HG03039 (cell line): ENCODE measurements around the gene SERGEF.

Experiments used
- ATAC-seq: cut with Tn5 transposase; IDR thresholded peaks from one replicate; pipeline ENCODE4 v1.9.1; 2021; ENCODE audit warnings: mild to moderate bottlenecking, moderate library complexity; ENCODE audit not compliant: unreplicated experiment

SERGEF gene

DNA sequence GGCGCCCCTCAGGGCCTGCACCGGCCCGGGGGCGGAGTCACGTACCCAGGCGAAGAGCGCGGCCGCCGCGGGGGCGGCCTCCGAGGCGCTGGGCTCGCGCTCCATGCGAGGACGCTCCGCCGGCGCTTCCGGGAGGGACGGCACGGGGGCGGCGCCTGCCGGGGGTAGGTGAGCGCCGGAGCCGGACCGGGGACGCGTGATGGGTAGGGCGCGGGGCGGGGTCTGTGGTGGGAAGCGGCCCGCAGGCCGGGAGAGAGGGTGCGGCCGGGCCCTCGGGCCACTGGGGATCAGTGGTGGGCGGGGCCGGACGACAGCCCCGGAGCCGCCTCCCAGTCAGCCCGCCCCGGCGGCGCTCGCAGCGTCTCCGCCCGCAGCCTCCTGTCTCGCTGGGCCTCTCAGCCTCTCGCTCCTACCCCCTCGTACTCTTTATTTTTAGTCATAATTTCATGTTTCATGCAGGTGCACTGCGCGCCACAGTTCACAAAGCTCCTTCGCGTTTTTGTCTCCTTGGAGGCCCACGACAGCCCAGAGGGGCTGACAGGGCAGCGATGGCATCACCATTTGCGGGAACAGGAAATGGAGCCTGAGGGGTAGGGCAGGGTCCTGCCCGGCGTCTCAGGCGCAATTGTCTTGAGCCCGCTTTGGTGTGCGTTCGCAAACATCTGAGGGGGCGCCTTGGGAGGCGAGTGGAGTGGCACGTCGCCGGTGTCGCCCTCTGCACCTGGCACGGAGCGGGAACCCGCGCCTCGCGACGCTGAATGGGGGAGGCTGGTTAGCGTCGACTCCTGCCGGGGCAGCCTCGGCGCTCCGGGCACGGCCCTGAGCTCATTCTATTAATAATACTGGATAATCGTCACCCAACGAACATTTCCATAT is at the start of gene SERGEF:
Gene SERGEF, minus strand, starts transcription at position 142 of the 876 bp plus-strand sequence. Its CDS starts 37 bp downstream, at position 105.
- ATAC-seq, result peak; percentile 96

DNA sequence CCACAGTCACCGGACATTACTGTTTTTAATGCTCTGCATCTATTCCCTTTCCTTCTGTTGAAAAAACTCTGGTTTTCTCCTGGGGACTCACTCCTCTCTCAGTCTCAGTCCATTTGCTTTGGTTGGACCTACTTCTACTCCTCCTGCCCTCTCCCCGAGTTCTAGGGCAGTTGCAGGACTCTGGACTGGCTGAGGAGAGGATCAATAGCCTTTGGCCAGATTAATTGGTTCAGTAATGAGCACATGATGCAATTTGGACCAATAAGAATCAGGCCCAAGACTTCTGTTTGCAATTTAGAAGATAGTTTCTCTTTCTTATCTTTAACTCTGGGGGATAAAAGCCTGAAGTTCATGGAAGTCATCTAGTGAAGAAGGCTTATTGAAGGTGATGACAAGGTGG is 48.5 kb upstream of the SERGEF start:
- no peak for ATAC-seq

- no peak for ATAC-seq
These were observed 43.8 kb upstream of the SERGEF start for GRCh38 chr11:18056561-18057181.

DNA sequence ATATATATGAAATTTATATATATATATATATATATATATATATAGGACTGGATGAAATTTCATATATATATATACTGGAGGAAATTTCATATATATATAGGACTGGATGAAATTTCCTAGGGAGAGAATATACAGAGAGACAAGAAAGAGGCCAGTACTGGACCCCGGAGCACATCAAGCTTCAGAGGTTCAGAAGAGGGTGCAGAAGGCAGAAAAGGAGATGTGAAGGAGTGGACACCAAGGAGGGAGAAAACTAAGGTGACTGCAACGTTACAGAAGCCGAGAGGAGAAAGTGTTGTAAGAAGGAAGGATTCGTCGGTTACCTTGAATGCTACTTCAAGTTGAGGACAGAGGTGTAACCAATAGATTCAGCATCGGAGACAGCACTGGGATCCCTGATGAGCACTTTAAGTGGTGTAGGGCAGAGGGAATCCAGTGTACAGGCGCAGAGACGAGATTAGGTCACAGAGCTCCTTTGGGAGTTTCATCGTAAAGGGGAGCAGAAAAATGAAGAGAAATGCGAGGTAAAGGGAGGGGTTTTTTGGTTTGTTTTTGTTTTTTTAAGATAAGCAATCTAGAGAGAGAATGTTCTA is 41.8 kb upstream of the SERGEF start:
- ATAC-seq, result no peak

DNA sequence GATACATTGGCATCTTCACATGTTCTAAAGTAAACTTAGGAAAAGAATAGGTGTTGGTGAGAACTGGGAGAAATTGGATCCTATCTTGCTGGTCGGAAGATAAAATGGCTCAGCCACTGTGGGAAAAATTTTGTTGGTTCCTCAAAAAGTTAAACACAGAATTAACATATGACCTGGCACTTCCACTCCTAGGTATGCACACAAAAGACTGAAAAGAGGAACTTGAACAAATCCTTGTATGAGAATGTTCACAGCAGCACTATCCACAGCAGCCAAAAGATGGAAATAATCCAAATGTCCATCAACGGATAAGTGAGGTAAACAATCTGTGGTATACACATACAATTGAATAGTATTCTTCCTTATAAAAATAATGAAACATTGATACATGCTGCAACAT is 38.0 kb upstream of the SERGEF start:
- no peak for ATAC-seq

DNA sequence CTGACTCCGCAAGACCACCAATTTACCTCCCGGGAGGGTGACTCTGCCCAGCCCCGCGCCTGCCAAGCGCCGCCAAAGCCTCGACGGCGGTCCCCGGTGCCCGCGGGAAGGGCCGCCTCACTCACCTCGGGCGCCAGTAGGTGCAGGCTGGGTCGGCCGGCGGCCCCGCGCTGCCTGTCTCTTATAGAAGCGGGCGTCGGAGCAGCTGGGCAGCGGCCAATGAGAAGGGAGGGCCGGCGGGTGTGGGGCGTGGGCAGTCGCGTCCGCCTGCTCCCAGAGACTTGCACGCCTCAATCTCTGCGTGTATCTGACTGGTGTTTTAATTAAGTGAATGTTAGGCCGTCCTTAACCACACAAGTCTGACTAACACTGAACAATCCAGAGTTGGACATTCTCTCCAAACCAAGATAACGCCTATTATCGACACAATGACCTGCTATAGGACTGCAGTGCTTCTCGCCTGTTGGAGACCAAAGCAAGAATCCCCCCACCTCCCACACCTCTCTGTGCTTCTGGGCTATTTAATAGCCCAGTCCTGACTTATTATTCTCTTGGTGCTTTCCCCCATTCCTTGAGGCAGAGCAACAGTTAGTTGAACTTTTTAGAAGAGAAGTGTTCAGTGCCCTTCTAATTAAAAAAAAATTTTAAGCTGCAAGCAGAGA is 33.4 kb upstream of the SERGEF start, which contains the start of gene TPH1:
Gene TPH1, minus strand, starts transcription at position 154 of the 662 bp plus-strand sequence. CDS start 5,507 bp downstream, outside the sequence.
- no peak for ATAC-seq

GRCh38 chr11:18036456-18036855 is 23.6 kb upstream of the SERGEF start:
- no peak for ATAC-seq

GRCh38 chr11:18027475-18027874 is 14.6 kb upstream of the SERGEF start:
- ATAC-seq, result no peak

DNA sequence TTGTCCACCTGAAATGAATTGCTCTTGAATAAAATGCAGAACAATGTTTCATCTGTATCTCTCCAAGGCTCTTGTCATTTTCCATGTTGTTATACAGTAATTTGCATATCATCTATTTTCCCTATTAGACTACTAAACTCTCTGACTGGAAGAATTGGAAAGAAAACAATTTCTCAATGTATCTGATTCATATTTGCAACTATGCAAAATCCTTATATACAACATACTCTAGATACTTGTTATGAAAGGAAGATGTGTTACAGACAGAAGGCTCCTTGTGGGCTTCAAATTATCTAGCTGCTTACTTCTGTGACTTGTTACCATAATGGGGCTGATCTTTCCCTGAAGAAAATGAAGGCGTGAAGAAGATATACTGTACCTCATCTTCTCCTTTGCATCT is 9.6 kb upstream of the SERGEF start:
- no peak for ATAC-seq

DNA sequence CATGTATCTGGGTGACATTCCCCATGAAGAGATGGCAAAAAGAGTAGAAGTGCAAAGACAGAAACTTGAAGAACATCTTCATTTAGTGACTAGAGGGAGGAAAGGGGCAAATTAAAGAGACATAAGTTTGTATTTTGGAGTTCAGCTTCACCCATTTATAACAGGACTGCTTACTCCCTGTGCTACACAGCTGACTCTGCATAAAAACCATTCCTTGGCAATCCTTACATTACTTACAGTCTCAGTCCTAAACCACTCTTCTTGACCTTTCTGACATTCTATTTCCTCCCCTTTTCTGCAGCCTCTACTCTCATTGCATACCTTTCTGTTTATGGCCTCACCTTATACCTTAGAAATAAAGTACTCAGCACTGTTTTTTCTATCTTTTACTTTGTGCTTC is 6.8 kb upstream of the SERGEF start:
- ATAC-seq, result no peak

- ATAC-seq, result no peak
These were observed 3.9 kb upstream of the SERGEF start for GRCh38 chr11:18016789-18017188.

DNA sequence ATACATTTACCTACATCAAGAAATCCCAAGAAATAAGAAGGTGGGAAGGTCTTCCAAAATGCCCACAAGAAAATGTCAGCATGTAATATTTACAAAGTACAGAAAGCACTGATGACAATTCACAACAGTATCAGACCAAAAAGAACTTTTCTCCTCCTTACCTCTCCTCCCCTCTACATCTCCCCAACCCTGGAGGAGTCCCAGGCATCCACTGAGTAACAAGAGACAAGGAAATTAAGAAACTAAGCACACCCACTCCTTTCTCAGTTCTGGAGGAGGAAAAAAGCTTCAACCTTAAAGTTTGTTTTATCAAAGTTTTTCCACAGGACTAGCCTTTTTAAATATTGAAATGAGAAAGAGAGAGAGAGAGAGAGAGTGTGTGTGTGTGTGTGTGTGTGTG is 2.0 kb upstream of the SERGEF start:
- no peak for ATAC-seq

GRCh38 chr11:18013790-18014507 is 1.1 kb upstream of the SERGEF start:
- no peak for ATAC-seq

GRCh38 chr11:18012122-18012905 is 533 bp downstream of the SERGEF start:
- ATAC-seq, result no peak

DNA sequence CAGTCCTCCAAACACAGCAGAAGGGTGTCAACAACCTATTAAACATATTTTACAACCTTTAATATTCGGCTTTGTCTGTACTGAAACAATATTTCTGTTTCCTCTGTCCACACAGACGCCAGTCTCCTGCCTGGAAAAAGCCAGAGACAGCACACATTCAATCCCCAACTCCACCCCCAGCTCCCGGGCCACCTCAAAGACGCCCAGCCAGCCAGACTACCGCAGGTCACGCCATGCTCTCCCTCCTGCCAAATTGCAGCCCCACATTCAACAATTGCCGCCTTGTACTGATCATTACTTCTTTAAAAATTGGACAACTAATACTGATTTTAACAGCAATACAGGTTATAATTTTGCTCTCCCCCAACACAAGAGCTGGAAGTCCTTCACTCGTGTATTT is 1.2 kb downstream of the SERGEF start:
- ATAC-seq, result no peak

DNA sequence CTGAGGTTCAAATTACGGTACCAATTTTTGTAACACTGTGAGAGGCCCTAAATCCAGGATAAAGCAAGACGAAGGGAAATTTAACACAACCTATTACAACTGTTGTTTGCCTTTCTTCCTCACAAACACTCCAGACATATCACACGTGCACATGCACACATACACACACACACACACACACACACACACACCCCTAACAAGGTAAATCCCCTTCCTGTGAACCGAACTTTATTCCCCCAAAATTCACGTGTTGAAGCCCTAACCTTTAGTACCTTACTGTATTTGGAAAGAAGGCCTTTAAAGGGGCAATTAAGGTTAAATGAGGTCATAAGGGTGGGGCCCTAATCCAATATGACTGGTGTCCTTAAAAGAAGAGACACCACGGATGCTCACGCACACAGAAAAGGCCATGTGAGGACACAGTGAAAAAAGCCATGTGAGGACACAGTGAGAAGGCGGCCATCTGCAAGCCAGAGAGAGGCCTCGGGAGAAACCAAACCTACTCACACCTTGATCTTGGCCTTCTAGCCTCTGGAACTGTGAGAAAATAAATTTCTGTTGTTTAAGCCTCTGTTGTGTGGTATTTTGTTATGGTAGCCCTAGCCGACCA is 1.8 kb downstream of the SERGEF start:
- no peak for ATAC-seq

- ATAC-seq, result no peak
These were observed 2.7 kb downstream of the SERGEF start for GRCh38 chr11:18010121-18010670.

DNA sequence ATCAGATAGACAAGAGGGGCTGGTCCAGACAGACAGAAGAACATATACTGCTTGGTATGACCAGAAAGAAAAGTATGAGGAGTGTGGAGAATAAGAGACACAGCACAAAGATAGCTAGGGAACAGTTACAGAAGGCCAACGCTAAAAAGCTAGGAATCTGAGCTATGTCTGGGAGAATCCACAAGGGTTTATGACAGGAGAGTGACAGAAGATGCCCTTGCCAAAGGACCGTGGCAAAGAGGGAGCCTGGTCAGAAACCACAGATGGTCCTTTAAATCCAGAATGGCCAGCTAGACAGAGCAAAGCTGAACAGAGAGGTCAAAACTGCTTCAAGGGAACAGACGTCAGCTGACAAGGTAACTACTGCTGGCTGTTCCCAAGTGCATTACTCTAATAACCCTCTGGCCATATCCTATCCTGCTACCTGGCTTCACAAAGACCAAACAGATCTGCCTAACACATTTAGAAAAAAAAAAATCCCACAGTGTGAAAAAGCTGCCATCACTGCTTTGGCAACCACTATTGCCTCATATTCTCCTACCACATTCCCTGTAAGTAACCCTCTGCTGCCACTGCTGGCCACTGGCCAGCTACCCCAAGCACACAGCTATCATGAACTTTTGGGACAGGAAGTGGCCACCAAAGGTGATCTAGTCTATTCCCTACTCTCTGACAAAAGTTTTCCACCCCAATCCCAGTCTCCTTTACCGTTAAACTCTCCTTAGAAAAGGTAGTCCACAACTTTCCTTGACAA is 7.3 kb downstream of the SERGEF start:
- ATAC-seq, result no peak
